Raji (cell line): ENCODE data around the gene ANTXR1.

Experiments used
- POLR2A ChIP-seq: IDR thresholded peaks from 2 replicates; pipeline ENCODE4 v1.6.1; 2011; ENCODE audit warnings: low read depth, low read length, control low read depth; ENCODE audit not compliant: insufficient read depth

Gene ANTXR1

GRCh38 chr2:69175790-69176715 lies 163.1 kb downstream of the ANTXR1 start:
- TF ChIP-seq POLR2A, result no peak

GRCh38 chr2:69177063-69177771 lies 164.2 kb downstream of the ANTXR1 start:
- TF ChIP-seq POLR2A, result no peak

- no peak for TF ChIP-seq POLR2A
These were observed 165.0 kb downstream of the ANTXR1 start for GRCh38 chr2:69177785-69178636.

GRCh38 chr2:69178756-69179155 lies 165.8 kb downstream of the ANTXR1 start:
- no peak for TF ChIP-seq POLR2A

- TF ChIP-seq POLR2A, result no peak
These were observed 167.2 kb downstream of the ANTXR1 start for GRCh38 chr2:69180227-69180626.

GRCh38 chr2:69180974-69181373 lies 168.0 kb downstream of the ANTXR1 start:
- TF ChIP-seq POLR2A, result no peak

GRCh38 chr2:69181806-69182427 lies 168.9 kb downstream of the ANTXR1 start:
- TF ChIP-seq POLR2A, result no peak

- TF ChIP-seq POLR2A, result no peak
These were observed 170.7 kb downstream of the ANTXR1 start for GRCh38 chr2:69183659-69184058.

GRCh38 chr2:69184224-69184623 lies 171.2 kb downstream of the ANTXR1 start:
- no peak for TF ChIP-seq POLR2A

- TF ChIP-seq POLR2A, result no peak
These were observed 172.8 kb downstream of the ANTXR1 start for GRCh38 chr2:69185807-69186206.

GRCh38 chr2:69186614-69187013 lies 173.6 kb downstream of the ANTXR1 start:
- TF ChIP-seq POLR2A, result no peak

- no peak for TF ChIP-seq POLR2A
These were observed 175.4 kb downstream of the ANTXR1 start for GRCh38 chr2:69188182-69188900.

GRCh38 chr2:69190743-69191404 lies 177.9 kb downstream of the ANTXR1 start:
- TF ChIP-seq POLR2A, result no peak

GRCh38 chr2:69191634-69192033 lies 178.7 kb downstream of the ANTXR1 start:
- TF ChIP-seq POLR2A, result no peak
